Uterus (tissue), 2 donors: ENCODE measurements around the gene USP20.

Experiments used
- POLR2A ChIP-seq, 2 donors: fragments of 450-650 bp; IDR thresholded peaks; one replicate each; pipeline ENCODE4 v1.6.1; 2016; ENCODE audit warnings: antibody characterized with exemption in 2 of 2, mild to moderate bottlenecking in 1 of 2, moderate library complexity in 1 of 2
- TF ChIP-seq, protein P1 (sequence below), 4 experiments: fragments of 200-600 bp in 2 of 4; fragments of 450-650 bp in 2 of 4; sonication (generic) in 2 of 4; IDR thresholded peaks; one replicate each; pipeline ENCODE4 v1.5.1; 2016 to 2019; ENCODE audit warnings: antibody characterized with exemption in 4 of 4, mild to moderate bottlenecking in 2 of 4, moderate library complexity in 1 of 4

DNA sequence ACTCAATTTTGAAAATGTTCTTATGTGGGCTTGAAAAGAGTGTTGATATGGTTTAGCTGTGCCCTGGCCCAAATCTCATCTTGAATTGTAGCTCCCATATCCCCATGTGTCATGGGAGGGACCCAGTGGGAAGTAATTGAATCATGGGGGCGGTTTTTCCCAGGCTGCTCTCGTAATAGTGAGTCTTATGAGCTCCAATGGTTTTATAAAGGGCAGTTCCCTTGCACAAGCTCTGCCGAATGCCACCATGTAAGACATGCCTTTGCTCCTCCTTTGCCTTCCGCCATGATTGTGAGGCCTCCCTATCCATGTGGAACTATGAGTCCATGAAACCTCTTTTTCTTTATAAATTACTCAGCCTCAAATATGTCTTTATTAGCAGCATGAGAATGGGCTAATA is 71.0 kb downstream of the USP20 start:
- TF ChIP-seq, protein P1, sequence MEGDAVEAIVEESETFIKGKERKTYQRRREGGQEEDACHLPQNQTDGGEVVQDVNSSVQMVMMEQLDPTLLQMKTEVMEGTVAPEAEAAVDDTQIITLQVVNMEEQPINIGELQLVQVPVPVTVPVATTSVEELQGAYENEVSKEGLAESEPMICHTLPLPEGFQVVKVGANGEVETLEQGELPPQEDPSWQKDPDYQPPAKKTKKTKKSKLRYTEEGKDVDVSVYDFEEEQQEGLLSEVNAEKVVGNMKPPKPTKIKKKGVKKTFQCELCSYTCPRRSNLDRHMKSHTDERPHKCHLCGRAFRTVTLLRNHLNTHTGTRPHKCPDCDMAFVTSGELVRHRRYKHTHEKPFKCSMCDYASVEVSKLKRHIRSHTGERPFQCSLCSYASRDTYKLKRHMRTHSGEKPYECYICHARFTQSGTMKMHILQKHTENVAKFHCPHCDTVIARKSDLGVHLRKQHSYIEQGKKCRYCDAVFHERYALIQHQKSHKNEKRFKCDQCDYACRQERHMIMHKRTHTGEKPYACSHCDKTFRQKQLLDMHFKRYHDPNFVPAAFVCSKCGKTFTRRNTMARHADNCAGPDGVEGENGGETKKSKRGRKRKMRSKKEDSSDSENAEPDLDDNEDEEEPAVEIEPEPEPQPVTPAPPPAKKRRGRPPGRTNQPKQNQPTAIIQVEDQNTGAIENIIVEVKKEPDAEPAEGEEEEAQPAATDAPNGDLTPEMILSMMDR (IDR thresholded peaks at IDR 0.05), result no peak
- TF ChIP-seq POLR2A (IDR thresholded peaks at IDR 0.05), result no peak
